NCI-H1105 treated with DMSO at 0.1 percent for 48 hours (cell line): Measurements from ENCODE around the gene CCIN.
"Not testable (repeated sequence)": the region's sequence is repeated elsewhere in the genome, so short reads cannot be mapped to it uniquely, and the experiment has no call there.

Experiments
- DNase-seq: peaks from one replicate; lab custom pipeline; 2025; lab: John Stamatoyannopoulos, UW

The CCIN gene

GRCh38 chr9:36141288-36141687 lies 27.9 kb upstream of the CCIN start:
- no peak for DNase-seq

GRCh38 chr9:36141761-36142160 lies 27.4 kb upstream of the CCIN start:
- no peak for DNase-seq

- DNase-seq = no peak
Measured at GRCh38 chr9:36142510-36143244, 26.5 kb upstream of the CCIN start.

GRCh38 chr9:36143245-36143641 lies 25.9 kb upstream of the CCIN start:
- DNase-seq = no peak

- DNase-seq = no peak
Measured at GRCh38 chr9:36144309-36145232, 24.6 kb upstream of the CCIN start.

GRCh38 chr9:36145970-36146369 lies 23.2 kb upstream of the CCIN start:
- no peak for DNase-seq

GRCh38 chr9:36146651-36147050 lies 22.5 kb upstream of the CCIN start:
- DNase-seq = no peak

- DNase-seq = no peak
Measured at GRCh38 chr9:36147441-36148175, 21.6 kb upstream of the CCIN start.

GRCh38 chr9:36148311-36149051 lies 20.7 kb upstream of the CCIN start:
- DNase-seq = no peak

- DNase-seq = no peak
Measured at GRCh38 chr9:36149197-36149596, 20.0 kb upstream of the CCIN start.

GRCh38 chr9:36150574-36151315 lies 18.4 kb upstream of the CCIN start:
- DNase-seq = no peak

- no peak for DNase-seq
Measured at GRCh38 chr9:36151316-36152210, 17.6 kb upstream of the CCIN start.

- no peak for DNase-seq
Measured at GRCh38 chr9:36152741-36153438, 16.3 kb upstream of the CCIN start.

GRCh38 chr9:36153746-36154145 lies 15.4 kb upstream of the CCIN start:
- no peak for DNase-seq

GRCh38 chr9:36154331-36154952 lies 14.7 kb upstream of the CCIN start:
- DNase-seq = peak; percentile 45

- no peak for DNase-seq
Measured at GRCh38 chr9:36156116-36156515, 13.1 kb upstream of the CCIN start.

- DNase-seq = no peak
Measured at GRCh38 chr9:36158122-36158521, 11.1 kb upstream of the CCIN start.

GRCh38 chr9:36158917-36159316 lies 10.3 kb upstream of the CCIN start:
- no peak for DNase-seq

- not testable (repeated sequence) for DNase-seq
Measured at GRCh38 chr9:36159509-36159908, 9.7 kb upstream of the CCIN start.
